Liver (tissue), 9 donors: ENCODE results near the gene LRRC8A. TPM values are rescaled to one million over a fixed set of nuclear protein-coding genes. Genes with fewer than 3 reads are reported as not detected.
"Not testable (repeated sequence)": the region's sequence is repeated elsewhere in the genome, so short reads cannot be mapped to it uniquely, and the experiment has no call there.

Experiments
- DNase-seq: peaks from one replicate; pipeline ENCODE4 v3.0.0-alpha.2; 2017; ENCODE audit warnings: low spot score
- H3K27ac ChIP-seq, 2 donors: one replicate each; pipeline ENCODE4 v1.7.0; 2013; ENCODE audit warnings: inconsistent platforms in 2 of 2, low read length in 2 of 2, control low read depth in 1 of 2, low read depth in 1 of 2, mild to moderate bottlenecking in 1 of 2
- H3K27me3 ChIP-seq, 4 donors: one replicate each; pipeline versions ENCODE4 v1.6.1 to v1.7.0; 2013; ENCODE audit warnings: low read length in 3 of 4, inconsistent platforms in 1 of 4, mild to moderate bottlenecking in 1 of 4, moderate library complexity in 1 of 4; ENCODE audit not compliant: control insufficient read depth in 4 of 4, insufficient read depth in 4 of 4
- H3K36me3 ChIP-seq, 4 donors: one replicate each; pipeline versions ENCODE4 v1.6.1 to v1.7.0; 2013; ENCODE audit warnings: low read length in 3 of 4, mild to moderate bottlenecking in 3 of 4, low read depth in 1 of 4, moderate library complexity in 1 of 4; ENCODE audit not compliant: control insufficient read depth in 4 of 4, insufficient read depth in 3 of 4
- H3K4me1 ChIP-seq, 4 donors: one replicate each; pipeline versions ENCODE4 v1.6.1 to v1.7.0; 2013; ENCODE audit warnings: low read length in 3 of 4, mild to moderate bottlenecking in 3 of 4, moderate library complexity in 1 of 4; ENCODE audit not compliant: control insufficient read depth in 4 of 4, insufficient read depth in 4 of 4
- H3K4me3 ChIP-seq, 3 donors: one replicate each; pipeline versions ENCODE4 v1.6.1 to v1.7.0; 2013; ENCODE audit warnings: low read length in 3 of 3, control low read depth in 1 of 3, low read depth in 1 of 3, mild to moderate bottlenecking in 1 of 3
- H3K9ac ChIP-seq, 2 donors: one replicate each; pipeline ENCODE4 v1.7.0; 2013; ENCODE audit warnings: low read length in 2 of 2, mild to moderate bottlenecking in 2 of 2, moderate library complexity in 2 of 2, control low read depth in 1 of 2, low read depth in 1 of 2
- H3K9me3 ChIP-seq, 4 donors: one replicate each; pipeline versions ENCODE4 v1.6.1 to v1.7.0; 2013; ENCODE audit warnings: low read length in 3 of 4; ENCODE audit not compliant: control insufficient read depth in 4 of 4
- ATF3 ChIP-seq: IDR thresholded peaks from 2 replicates; pipeline ENCODE4 v1.6.1; 2016; ENCODE audit warnings: antibody characterized with exemption
- CTCF ChIP-seq: fragments of 150-350 bp; IDR thresholded peaks from 2 replicates; pipeline ENCODE4 v1.5.1; 2017; ENCODE audit warnings: improper control_type of control experiment, low read depth, low read length; ENCODE audit not compliant: missing input control
- EGR1 ChIP-seq, 2 donors: IDR thresholded peaks; 2 replicates each; pipeline ENCODE4 v1.6.1; 2016 to 2018; ENCODE audit warnings: antibody characterized with exemption in 2 of 2, low read depth in 2 of 2
- FOXA1 ChIP-seq: IDR thresholded peaks from 2 replicates; pipeline ENCODE4 v1.6.1; 2016; ENCODE audit warnings: antibody characterized with exemption
- GABPA ChIP-seq, 2 donors: IDR thresholded peaks in 1 of 2; conservative IDR thresholded peaks in 1 of 2; 2 replicates each; pipeline ENCODE4 v1.6.1; 2016; ENCODE audit warnings: antibody characterized with exemption in 2 of 2, mild to moderate bottlenecking in 1 of 2, moderate library complexity in 1 of 2
- HNF4A ChIP-seq, 2 donors: conservative IDR thresholded peaks; 2 replicates each; pipeline ENCODE4 v1.6.1; 2016; ENCODE audit warnings: antibody characterized with exemption in 2 of 2, mild to moderate bottlenecking in 2 of 2
- HNF4G ChIP-seq: IDR thresholded peaks from 2 replicates; pipeline ENCODE4 v1.6.1; 2016; ENCODE audit warnings: antibody characterized with exemption
- JUND ChIP-seq, 2 donors: IDR thresholded peaks; 2 replicates each; pipeline ENCODE4 v1.6.1; 2016; ENCODE audit warnings: antibody characterized with exemption in 2 of 2
- MAX ChIP-seq: IDR thresholded peaks from 2 replicates; pipeline ENCODE4 v1.6.1; 2016; ENCODE audit warnings: antibody characterized with exemption
- NR2F2 ChIP-seq: IDR thresholded peaks from 2 replicates; pipeline ENCODE4 v1.6.1; 2016; ENCODE audit warnings: antibody characterized with exemption
- RAD21 ChIP-seq, 2 donors: IDR thresholded peaks; 2 replicates each; pipeline ENCODE4 v1.6.1; 2016; ENCODE audit warnings: antibody characterized with exemption in 2 of 2, mild to moderate bottlenecking in 2 of 2
- REST ChIP-seq: IDR thresholded peaks from 2 replicates; pipeline ENCODE4 v1.6.1; 2016; ENCODE audit warnings: antibody characterized with exemption, mild to moderate bottlenecking
- RXRA ChIP-seq, 2 donors: IDR thresholded peaks; 2 replicates each; pipeline ENCODE4 v1.6.1; 2017 to 2018; ENCODE audit warnings: antibody characterized with exemption in 2 of 2, mild to moderate bottlenecking in 1 of 2
- SP1 ChIP-seq: IDR thresholded peaks from 2 replicates; pipeline ENCODE4 v1.6.1; 2018; ENCODE audit warnings: antibody characterized with exemption, mild to moderate bottlenecking
- TAF1 ChIP-seq: conservative IDR thresholded peaks from 2 replicates; pipeline ENCODE4 v1.6.1; 2016; ENCODE audit warnings: antibody characterized with exemption, mild to moderate bottlenecking
- YY1 ChIP-seq: IDR thresholded peaks from 2 replicates; pipeline ENCODE4 v1.6.1; 2016; ENCODE audit warnings: antibody characterized with exemption, mild to moderate bottlenecking
- ZBTB33 ChIP-seq: IDR thresholded peaks from 2 replicates; pipeline ENCODE4 v1.6.1; 2016; ENCODE audit warnings: antibody characterized with exemption
- WGBS: extraction: QIAGEN DNeasy Blood & Tissue Kit; methylation state at CpG from one replicate; pipeline ENCODE4 v1.1.7; 2013; 5-methylcytosine and 5-hydroxymethylcytosine counted together
- polyA plus RNA-seq, 2 donors: library from polyadenylated mRNA; stranded (reverse) in 1 of 2; unstranded in 1 of 2; fragments of 200-250 nt in 1 of 2; fragments of >200 nt in 1 of 2; fragmentation: Nextera tagmentation in 1 of 2; extraction: Ambion mirVana in 1 of 2; gene quantifications; one replicate each; pipeline versions ENCODE4 v1.2.1 to v1.2.3, GENCODE V29; 2013 to 2015
- total RNA-seq, 2 donors: library from RNA; depleted of rRNA; stranded (reverse); fragments of >200 nt; gene quantifications; one replicate each; pipeline ENCODE4 v1.2.3, GENCODE V29; 2014
- donor health status: healthy.
- donor health status: healthy.
- donor health status: healthy.
- donor health status: healthy.
- donor health status: healthy.

The LRRC8A gene
- total and polyA plus RNA-seq, 4 donors = 14.6 to 22.8 (median 17.9) TPM

- Histone ChIP-seq H3K36me3 (peaks cover 0 to 9% (median 5%) of the 10 kb centered on the region in 4 donors), H3K9ac (no peak overlapping the region), H3K4me1 (peaks cover 0 to 2% (median 0%) of the 10 kb centered on the region in 4 donors), H3K27ac (no peak overlapping the region), H3K4me3 (no peak overlapping the region), H3K27me3 (no peaks in the 10 kb centered on the region), H3K9me3 (no peaks in the 10 kb centered on the region)
- DNase-seq = no peak
- WGBS = 90% methylated on average over 12 of the region's 12 CpGs
- TF ChIP-seq YY1 (no peak), SP1 (no peak), CTCF (no peak), NR2F2 (no peak), HNF4A (conservative IDR thresholded peaks at IDR 0.05) (no peak), FOXA1 (no peak), TAF1 (no peak), RXRA (IDR thresholded peaks at IDR 0.05) (no peak), GABPA (IDR thresholded peaks at IDR 0.05 in 1 of 2, conservative IDR thresholded peaks at IDR 0.05 in 1 of 2) (no peak), MAX (no peak), ZBTB33 (no peak), JUND (IDR thresholded peaks at IDR 0.05) (no peak), EGR1 (IDR thresholded peaks at IDR 0.05; ENCODE audit: low read depth in 2 of 2) (no peak), HNF4G (no peak), REST (no peak), ATF3 (no peak), RAD21 (IDR thresholded peaks at IDR 0.05) (no peak)
Measured at GRCh38 chr9:128841694-128842492, 40.0 kb upstream of the LRRC8A start.

- not testable (repeated sequence) for H3K36me3 ChIP-seq, H3K9ac ChIP-seq, H3K4me1 ChIP-seq, H3K4me3 ChIP-seq, H3K27ac ChIP-seq, H3K9me3 ChIP-seq, DNase-seq, H3K27me3 ChIP-seq
- WGBS = 97% methylated on average over 7 of the region's 7 CpGs
Measured at GRCh38 chr9:128843171-128843570, 38.8 kb upstream of the LRRC8A start.
